ENCODE results near the gene DNAJB6.

DNA sequence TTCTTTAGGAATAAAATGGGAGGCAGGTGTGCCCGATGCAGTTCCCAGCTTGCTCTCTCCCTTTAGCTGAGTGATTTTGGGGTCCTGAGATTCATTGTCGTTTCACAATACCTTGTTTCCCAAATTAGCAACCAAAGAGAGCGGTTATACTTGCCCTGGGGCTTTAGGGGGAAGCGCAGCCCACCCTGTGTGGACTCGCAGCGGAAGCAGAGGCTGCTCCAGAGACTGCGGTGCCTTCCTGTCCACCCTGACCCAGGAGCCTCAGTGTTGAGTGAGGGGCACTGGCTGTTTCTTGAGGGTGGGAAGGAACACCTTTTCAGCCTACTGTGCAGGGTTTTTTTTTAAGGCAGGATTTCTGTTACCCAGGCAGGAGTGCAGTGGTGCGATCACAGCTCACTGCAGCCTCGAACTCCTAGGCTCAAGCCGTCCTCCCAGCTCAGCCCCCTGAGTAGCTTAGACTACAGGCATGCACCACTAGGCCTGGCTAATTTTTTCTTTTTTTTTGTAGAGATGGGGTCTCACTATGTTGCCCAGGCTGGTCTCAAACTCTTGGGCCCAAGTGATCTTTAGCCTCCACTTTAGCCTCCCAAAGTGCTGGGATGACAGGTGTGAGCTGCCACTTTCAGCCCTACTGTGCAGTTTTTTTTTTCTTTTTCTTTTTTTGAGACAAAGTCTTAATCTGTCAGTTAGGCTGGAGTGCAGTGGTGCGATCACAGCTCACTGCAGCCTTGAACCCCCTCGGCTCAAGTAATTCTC, 67.0 kb downstream of the DNAJB6 start:
- TF ChIP-seq EZH2 (IDR thresholded peaks at IDR 0.05; ENCODE audit: insufficient read depth, poor library complexity, severe bottlenecking) (no peak), EZH2phosphoT487 (IDR thresholded peaks at IDR 0.05; ENCODE audit: insufficient read depth, low read depth) (no peak)
